ENCODE data around the gene MFSD6.

Gene MFSD6

GRCh38 chr2:190457256-190457655, 49.1 kb downstream of the MFSD6 start:
- TF ChIP-seq ZNF239 (tag by site-specific recombination; IDR thresholded peaks at IDR 0.05) (no peak), ZNF157 (tag by site-specific recombination; IDR thresholded peaks at IDR 0.05) (no peak), ZNF692 (tag by site-specific recombination; IDR thresholded peaks at IDR 0.05) (no peak), ZBTB11 (tag by site-specific recombination; conservative IDR thresholded peaks at IDR 0.05; ENCODE audit: low read depth) (no peak), ZNF623 (tag by site-specific recombination; IDR thresholded peaks at IDR 0.05) (no peak), ZNF529 (tag by site-specific recombination; IDR thresholded peaks at IDR 0.05; ENCODE audit: insufficient replicate concordance) (no peak), SETDB1 (IDR thresholded peaks at IDR 0.05; ENCODE audit: insufficient read length, low read length) (no peak), ZNF830 (tag by site-specific recombination; IDR thresholded peaks at IDR 0.05; ENCODE audit: low read depth) (no peak)
- ChIA-PET CTCF (no interaction called here), POLR2A (no interaction called here)
- no peak overlapping the region for H3K27ac ChIP-seq (ENCODE audit: extremely low read depth, low read depth, low read length)
- H3K36me3 ChIP-seq (ENCODE audit: control insufficient read depth in 2 of 2, insufficient read depth in 1 of 2, low read length in 2 of 2): no peaks in the 10 kb centered on the region
- H3K9me3 ChIP-seq (ENCODE audit: control insufficient read depth, insufficient read depth, low read depth, low read length): no peaks in the 10 kb centered on the region
- H3K4me3 ChIP-seq (ENCODE audit: low read depth, low read length): no peak overlapping the region
- no peaks in the 10 kb centered on the region for H3K4me1 ChIP-seq (ENCODE audit: control insufficient read depth, insufficient read depth, low read length)

- no peak overlapping the region for H3K4me3 ChIP-seq (ENCODE audit: low read depth, low read length)
- H3K36me3 ChIP-seq (ENCODE audit: control insufficient read depth in 2 of 2, insufficient read depth in 1 of 2, low read length in 2 of 2): no peaks in the 10 kb centered on the region
- H3K27ac ChIP-seq (ENCODE audit: extremely low read depth, low read depth, low read length): no peak overlapping the region
- CTCF ChIA-PET: no interaction called here
- H3K9me3 ChIP-seq (ENCODE audit: control insufficient read depth, insufficient read depth, low read depth, low read length): no peaks in the 10 kb centered on the region
- POLR2A ChIA-PET: no interaction called here
- H3K4me1 ChIP-seq (ENCODE audit: control insufficient read depth, insufficient read depth, low read length): no peaks in the 10 kb centered on the region
- TF ChIP-seq ZNF248 (tag by site-specific recombination; IDR thresholded peaks at IDR 0.05): no peak
- TF ChIP-seq ZNF660 (tag by site-specific recombination; IDR thresholded peaks at IDR 0.05): no peak
- no peak for TF ChIP-seq ZNF221 (tag by site-specific recombination; IDR thresholded peaks at IDR 0.05; ENCODE audit: borderline replicate concordance)
- TF ChIP-seq KLF16 (tag by site-specific recombination; IDR thresholded peaks at IDR 0.05): no peak
- no peak for TF ChIP-seq ZSCAN30 (tag by site-specific recombination; IDR thresholded peaks at IDR 0.05)
- TF ChIP-seq ZNF488 (tag by site-specific recombination; IDR thresholded peaks at IDR 0.05): no peak
- TF ChIP-seq ZNF558 (tag by site-specific recombination; IDR thresholded peaks at IDR 0.05): no peak
- TF ChIP-seq ELK4 (IDR thresholded peaks at IDR 0.05; ENCODE audit: borderline replicate concordance, low read depth, low read length): no peak
- TF ChIP-seq TSHZ1 (tag by site-specific recombination; IDR thresholded peaks at IDR 0.05; ENCODE audit: borderline replicate concordance): no peak
- no peak for TF ChIP-seq BCL11A (tag by site-specific recombination; IDR thresholded peaks at IDR 0.05; ENCODE audit: low read depth)
- no peak for TF ChIP-seq TCF7L2 (IDR thresholded peaks at IDR 0.05; ENCODE audit: borderline replicate concordance, low read depth, low read length)
- no peak for TF ChIP-seq ZNF513 (tag by site-specific recombination; IDR thresholded peaks at IDR 0.05)
- TF ChIP-seq ZFHX2 (tag by site-specific recombination; conservative IDR thresholded peaks at IDR 0.05): no peak
- no peak for TF ChIP-seq SP7 (tag by site-specific recombination; IDR thresholded peaks at IDR 0.05)
- no peak for TF ChIP-seq KLF9 (tag by site-specific recombination; IDR thresholded peaks at IDR 0.05; ENCODE audit: low read depth)
These were observed 50.4 kb downstream of the MFSD6 start for GRCh38 chr2:190458352-190459107.
